ENCODE results near the gene PACS1. TPM values are rescaled to one million over a fixed set of nuclear protein-coding genes. Genes with fewer than 3 reads are reported as not detected.

The PACS1 gene
- total RNA-seq, 1 donor from 2014 or later: 49.9 TPM

DNA sequence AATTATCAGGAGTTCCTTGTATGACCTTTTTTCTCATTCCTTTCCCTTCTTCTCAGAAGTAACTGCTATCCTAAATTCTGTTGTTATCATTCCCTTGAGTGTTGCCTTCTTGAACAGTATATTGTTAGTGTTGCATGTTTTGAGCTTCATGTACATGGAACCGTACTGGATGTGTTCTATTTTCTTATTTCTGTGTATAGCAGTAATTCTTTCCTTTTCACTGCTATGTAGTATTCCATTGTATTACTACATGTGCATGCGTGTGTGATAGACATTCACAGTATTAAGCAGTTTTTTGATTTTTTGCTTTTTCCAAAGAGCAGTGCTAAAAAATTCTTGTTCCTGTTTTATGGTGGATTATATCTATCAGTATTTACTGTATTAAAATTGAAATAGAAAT lies 108.1 kb downstream of the PACS1 start:
- H3K27ac Mint-ChIP-seq: no peak overlapping the region

DNA sequence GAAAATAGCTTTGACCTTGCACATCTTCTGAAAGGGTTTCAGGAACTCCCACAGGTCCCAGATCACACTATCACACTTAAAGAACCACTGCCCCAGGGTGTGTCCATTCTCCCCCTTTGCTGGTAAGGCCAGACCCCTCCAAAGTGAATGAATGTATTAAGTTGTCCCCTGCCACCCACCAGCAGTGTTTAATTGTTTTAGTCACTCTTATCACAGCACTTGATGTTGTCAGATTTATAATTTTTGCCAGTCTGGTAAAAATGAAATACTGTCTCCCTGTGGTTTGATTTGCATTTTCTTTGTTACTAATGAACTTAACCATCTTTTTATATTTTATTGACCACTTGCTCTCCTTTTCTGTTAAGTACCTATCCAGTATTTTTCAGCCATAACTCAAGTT lies 108.8 kb downstream of the PACS1 start:
- no peak overlapping the region for H3K27ac Mint-ChIP-seq
- TF ChIP-seq, protein P1, sequence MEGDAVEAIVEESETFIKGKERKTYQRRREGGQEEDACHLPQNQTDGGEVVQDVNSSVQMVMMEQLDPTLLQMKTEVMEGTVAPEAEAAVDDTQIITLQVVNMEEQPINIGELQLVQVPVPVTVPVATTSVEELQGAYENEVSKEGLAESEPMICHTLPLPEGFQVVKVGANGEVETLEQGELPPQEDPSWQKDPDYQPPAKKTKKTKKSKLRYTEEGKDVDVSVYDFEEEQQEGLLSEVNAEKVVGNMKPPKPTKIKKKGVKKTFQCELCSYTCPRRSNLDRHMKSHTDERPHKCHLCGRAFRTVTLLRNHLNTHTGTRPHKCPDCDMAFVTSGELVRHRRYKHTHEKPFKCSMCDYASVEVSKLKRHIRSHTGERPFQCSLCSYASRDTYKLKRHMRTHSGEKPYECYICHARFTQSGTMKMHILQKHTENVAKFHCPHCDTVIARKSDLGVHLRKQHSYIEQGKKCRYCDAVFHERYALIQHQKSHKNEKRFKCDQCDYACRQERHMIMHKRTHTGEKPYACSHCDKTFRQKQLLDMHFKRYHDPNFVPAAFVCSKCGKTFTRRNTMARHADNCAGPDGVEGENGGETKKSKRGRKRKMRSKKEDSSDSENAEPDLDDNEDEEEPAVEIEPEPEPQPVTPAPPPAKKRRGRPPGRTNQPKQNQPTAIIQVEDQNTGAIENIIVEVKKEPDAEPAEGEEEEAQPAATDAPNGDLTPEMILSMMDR (conservative IDR thresholded peaks at IDR 0.05): no peak
- H3K36me3 Mint-ChIP-seq: no peaks in the 10 kb centered on the region
- H3K4me3 Mint-ChIP-seq: no peak overlapping the region
- no peak for DNase-seq (ENCODE audit: extremely low spot score, unreplicated experiment)
- peaks cover 15% of the 10 kb centered on the region for H3K4me1 Mint-ChIP-seq (ENCODE audit: unreplicated experiment)
- no peaks in the 10 kb centered on the region for H3K27me3 Mint-ChIP-seq
- H3K9me3 Mint-ChIP-seq: peaks cover 5% of the 10 kb centered on the region

More for the DNA sequence above, 108.1 kb downstream of the PACS1 start:
- no peaks in the 10 kb centered on the region for H3K27me3 Mint-ChIP-seq
- TF ChIP-seq, protein P1 (conservative IDR thresholded peaks at IDR 0.05): no peak
- H3K4me3 Mint-ChIP-seq: no peak overlapping the region
- peaks cover 15% of the 10 kb centered on the region for H3K4me1 Mint-ChIP-seq (ENCODE audit: unreplicated experiment)
- no peak for DNase-seq (ENCODE audit: extremely low spot score, unreplicated experiment)
- peaks cover 5% of the 10 kb centered on the region for H3K9me3 Mint-ChIP-seq
- H3K36me3 Mint-ChIP-seq: no peaks in the 10 kb centered on the region

DNA sequence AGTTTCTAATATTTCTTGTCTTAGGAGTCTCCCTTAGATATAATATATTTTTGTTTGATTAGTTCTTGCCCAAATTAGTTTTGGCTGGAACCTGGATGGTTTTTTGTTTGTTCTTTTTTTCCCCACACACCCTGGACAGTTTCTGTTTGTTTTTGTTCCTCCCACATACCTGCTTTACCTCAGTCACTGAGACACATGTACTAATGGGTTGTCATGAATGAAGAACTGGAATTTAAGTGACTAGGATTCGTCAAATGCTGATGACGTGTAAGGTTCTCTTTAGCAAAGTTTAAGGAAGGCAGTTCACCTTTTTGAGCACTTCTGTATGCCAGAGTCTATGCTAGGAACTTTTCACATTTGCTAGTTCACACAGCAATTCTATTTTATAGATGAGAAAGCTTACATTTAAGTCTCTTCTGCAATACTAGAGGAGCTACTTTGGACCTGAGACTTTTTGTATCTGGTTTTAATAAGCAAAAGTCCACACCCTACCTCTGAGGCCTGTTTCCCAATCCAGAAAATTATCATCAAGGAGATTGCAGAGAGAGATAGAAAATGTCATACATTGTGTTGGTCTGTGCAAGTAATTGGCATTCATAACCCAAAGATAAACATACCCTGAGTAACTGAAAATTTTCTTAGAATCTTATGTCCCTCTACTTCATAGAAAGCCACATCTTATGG lies 111.7 kb downstream of the PACS1 start:
- Mint-ChIP-seq H3K4me1 (ENCODE audit: unreplicated experiment) (peaks cover 10% of the 10 kb centered on the region), H3K4me3 (peak overlapping the region; percentile 22), H3K36me3 (no peaks in the 10 kb centered on the region), H3K9me3 (peaks cover 5% of the 10 kb centered on the region), H3K27ac (peak overlapping the region; percentile 96), H3K27me3 (no peaks in the 10 kb centered on the region)
- no peak for DNase-seq (ENCODE audit: extremely low spot score, unreplicated experiment)
- TF ChIP-seq, protein P1 (conservative IDR thresholded peaks at IDR 0.05): no peak

DNA sequence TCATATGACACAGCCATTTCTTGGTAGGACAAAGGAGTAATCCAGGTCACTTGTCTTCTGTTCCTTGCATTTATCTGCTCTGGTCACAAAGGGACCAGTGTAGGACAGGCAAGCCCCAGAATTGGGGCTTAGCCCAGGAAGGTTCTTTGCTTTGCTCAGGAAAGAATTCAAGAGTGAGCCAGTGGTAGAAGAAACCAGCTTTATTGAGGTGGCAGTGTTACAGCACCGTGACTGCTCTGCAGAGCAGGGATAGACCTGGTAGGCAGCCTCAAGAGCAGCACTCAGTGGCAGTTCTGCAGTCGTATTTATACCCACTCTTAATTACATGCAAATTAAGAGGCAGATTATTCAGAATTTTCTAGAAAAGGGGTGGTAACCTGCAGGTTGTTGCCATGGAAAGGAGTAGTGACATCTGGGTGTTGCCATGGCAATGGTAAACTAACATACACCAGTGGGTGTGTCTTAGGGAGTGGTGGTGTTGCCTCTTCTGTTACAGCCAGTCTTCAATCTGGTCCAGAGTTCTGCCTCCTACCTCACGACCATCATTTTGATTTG lies 113.5 kb downstream of the PACS1 start:
- H3K4me3 Mint-ChIP-seq: no peak overlapping the region
- H3K36me3 Mint-ChIP-seq: peaks cover 10% of the 10 kb centered on the region
- peak overlapping the region; percentile 58 for H3K27ac Mint-ChIP-seq
- peaks cover 10% of the 10 kb centered on the region for H3K4me1 Mint-ChIP-seq (ENCODE audit: unreplicated experiment)
- peaks cover 5% of the 10 kb centered on the region for H3K9me3 Mint-ChIP-seq
- H3K27me3 Mint-ChIP-seq: no peaks in the 10 kb centered on the region
- TF ChIP-seq, protein P1 (conservative IDR thresholded peaks at IDR 0.05): no peak
- DNase-seq (ENCODE audit: extremely low spot score, unreplicated experiment): no peak

- DNase-seq (ENCODE audit: extremely low spot score, unreplicated experiment): no peak
- Mint-ChIP-seq H3K36me3 (peaks cover 10% of the 10 kb centered on the region), H3K27ac (no peak overlapping the region), H3K27me3 (no peaks in the 10 kb centered on the region), H3K9me3 (peaks cover 5% of the 10 kb centered on the region), H3K4me3 (no peak overlapping the region), H3K4me1 (ENCODE audit: unreplicated experiment) (peaks cover 10% of the 10 kb centered on the region)
- TF ChIP-seq, protein P1 (conservative IDR thresholded peaks at IDR 0.05): no peak
Observed at GRCh38 chr11:66184728-66185127, 114.7 kb downstream of the PACS1 start.
